GM12878 (cell line): ENCODE data around the gene RMND5A. TPM values are rescaled to one million over a fixed set of nuclear protein-coding genes. Genes with fewer than 3 reads are reported as not detected.

Experiments
- ATAC-seq: fragments of 200-7000 bp; cut with Tn5 transposase; 3 replicates; pipeline ENCODE4 v1.9.1; 2020; ENCODE audit warnings: mild to moderate bottlenecking, moderate library complexity
- BruUV-seq: library from RNA; stranded (reverse); fragments of 400-500 nt; replicated peaks from 2 replicates; lab custom pipeline; 2021; lab: Mats Ljungman, UMichigan
- CTCF ChIA-PET: fragments of 300-600 bp; sonication (Branson Sonifier 250); formaldehyde crosslinking; extraction: SDS; loops from one replicate; lab custom pipeline; 2021; ENCODE audit warnings: inconsistent platforms; lab: Yijun Ruan, JAX
- POLR2A ChIA-PET: fragments of 350-600 bp; formaldehyde crosslinking; extraction: SDS; loops from one replicate; lab custom pipeline; 2021; ENCODE audit warnings: inconsistent platforms; lab: Charles Lee
- RAD21 ChIA-PET: fragments of 300-600 bp; sonication (Branson Sonifier 250); formaldehyde crosslinking; loops from one replicate; lab custom pipeline; 2023; ENCODE audit warnings: antibody characterized with exemption; ENCODE audit not compliant: unreplicated experiment; lab: Charles Lee
- SMC1A ChIA-PET: fragments of 300-600 bp; sonication (Branson Sonifier 250); formaldehyde crosslinking; loops from one replicate; lab custom pipeline; 2023; ENCODE audit not compliant: unreplicated experiment, uncharacterized antibody; lab: Charles Lee
- DNase-seq: peaks from one replicate; pipeline ENCODE4 v3.0.0-alpha.2; 2011; ENCODE audit warnings: low read depth, low spot score
- FAIRE-seq: peaks from 3 replicates; lab custom pipeline; 2011; peaks lifted over from hg19 to GRCh38; lab: Jason Lieb, UNC
- H2AFZ ChIP-seq: 2 replicates; pipeline ENCODE4 v1.6.0; 2011; ENCODE audit warnings: low read depth, low read length, control low read depth; ENCODE audit not compliant: control insufficient read depth
- H3K27ac ChIP-seq: 2 replicates; pipeline ENCODE4 v1.5.1; 2011; ENCODE audit warnings: control low read depth; ENCODE audit not compliant: control insufficient read depth, insufficient read depth
- H3K27me3 ChIP-seq, 2 experiments: replicated peaks in 1 of 2; 2 replicates each; pipeline versions ENCODE4 v1.6.0 to v1.6.1; 2011; ENCODE audit warnings: low read length in 1 of 2; ENCODE audit not compliant: control insufficient read depth in 2 of 2, insufficient read depth in 2 of 2
- H3K36me3 ChIP-seq, 2 experiments: 2 replicates each; pipeline ENCODE4 v1.5.1; 2011; ENCODE audit warnings: low read length in 1 of 2; ENCODE audit not compliant: control insufficient read depth in 2 of 2, insufficient read depth in 2 of 2
- H3K4me1 ChIP-seq: 2 replicates; pipeline ENCODE4 v1.6.1; 2011; ENCODE audit warnings: mild to moderate bottlenecking, low read length, moderate library complexity, mixed read lengths; ENCODE audit not compliant: control insufficient read depth, insufficient read depth
- H3K4me2 ChIP-seq: 2 replicates; pipeline ENCODE4 v1.6.0; 2011; ENCODE audit warnings: control low read depth; ENCODE audit not compliant: control insufficient read depth, insufficient read depth
- H3K4me3 ChIP-seq: fragments of 200-600 bp; sonication (generic); 2 replicates; pipeline ENCODE4 v1.5.1; 2016
- H3K79me2 ChIP-seq: 2 replicates; pipeline ENCODE4 v1.6.0; 2011; ENCODE audit warnings: low read length; ENCODE audit not compliant: control insufficient read depth, insufficient read depth
- H3K9ac ChIP-seq: 2 replicates; pipeline ENCODE4 v1.8.0; 2011; ENCODE audit warnings: low read length, control low read depth, mixed read lengths; ENCODE audit not compliant: control insufficient read depth, insufficient read depth
- H3K9me3 ChIP-seq: replicated peaks from 3 replicates; pipeline ENCODE4 v1.5.1; 2011; ENCODE audit warnings: mild to moderate bottlenecking, low read length; ENCODE audit not compliant: control insufficient read depth, insufficient read depth
- H4K20me1 ChIP-seq: 2 replicates; pipeline ENCODE4 v1.6.0; 2011; ENCODE audit not compliant: control insufficient read depth, insufficient read depth
- BCL11A ChIP-seq: IDR thresholded peaks from 2 replicates; pipeline ENCODE4 v1.6.1; 2011; ENCODE audit warnings: low read depth, low read length
- CREB1 ChIP-seq: IDR thresholded peaks from 2 replicates; pipeline ENCODE4 v1.6.1; 2012; ENCODE audit warnings: low read depth, mild to moderate bottlenecking, inconsistent platforms
- EED ChIP-seq: sonication (generic); IDR thresholded peaks from 2 replicates; pipeline ENCODE4 v1.6.1; 2016; ENCODE audit warnings: antibody characterized with exemption, low read depth
- ELK1 ChIP-seq: IDR thresholded peaks from 2 replicates; pipeline ENCODE4 v1.6.1; 2012; ENCODE audit warnings: low read depth, low read length, improper control_type of control experiment
- HSF1 ChIP-seq: fragments of 150-350 bp; IDR thresholded peaks from 2 replicates; pipeline ENCODE4 v1.6.1; 2014; ENCODE audit warnings: mild to moderate bottlenecking, low read depth, low read length
- JUNB ChIP-seq: IDR thresholded peaks from 2 replicates; pipeline ENCODE4 v1.6.1; 2016; ENCODE audit warnings: antibody characterized with exemption, mild to moderate bottlenecking
- PAX5 ChIP-seq: IDR thresholded peaks from 2 replicates; pipeline ENCODE4 v1.6.1; 2011; ENCODE audit warnings: low read depth, low read length, borderline replicate concordance
- PAX8 ChIP-seq: fragments of 450-650 bp; IDR thresholded peaks from 2 replicates; pipeline ENCODE4 v1.6.1; 2017; ENCODE audit warnings: mild to moderate bottlenecking, moderate library complexity
- POU2F2 ChIP-seq: IDR thresholded peaks from 3 replicates; pipeline ENCODE4 v1.6.1; 2011; ENCODE audit warnings: low read depth, mild to moderate bottlenecking, low read length, borderline replicate concordance
- RB1 ChIP-seq: fragments of 450-650 bp; formaldehyde crosslinking; IDR thresholded peaks from 2 replicates; pipeline ENCODE4 v1.6.1; 2017; ENCODE audit warnings: mild to moderate bottlenecking, borderline replicate concordance
- RFX5 ChIP-seq: IDR thresholded peaks from 2 replicates; pipeline ENCODE4 v1.6.1; 2011; ENCODE audit warnings: low read depth, low read length, improper control_type of control experiment
- SREBF1 ChIP-seq: IDR thresholded peaks from 2 replicates; pipeline ENCODE4 v1.6.1; 2012; ENCODE audit warnings: mild to moderate bottlenecking, low read length
- ZZZ3 ChIP-seq: IDR thresholded peaks from 2 replicates; pipeline ENCODE4 v1.6.1; 2011; ENCODE audit warnings: low read depth; ENCODE audit not compliant: control insufficient read depth, insufficient read length
- whole genome bisulfite sequencing: methylation state at CpG from one replicate; pipeline ENCODE4 v1.1.6; 2016; ENCODE audit warnings: low lambda C conversion rate; ENCODE audit not compliant: insufficient replicate concordance, insufficient coverage; ENCODE audit errors: missing lambda C conversion rate; 5-methylcytosine and 5-hydroxymethylcytosine counted together
- in situ Hi-C: fragments of 300-500 bp; cut with MboI; formaldehyde crosslinking; loops from 9 replicates; pipeline ENCODE4 v1.14.3; 2018; ENCODE audit warnings: mixed read lengths
- intact Hi-C: fragments of 100-400 bp; cut with micrococcal nuclease; formaldehyde crosslinking; loops from one replicate; pipeline ENCODE4 v1.14.2; 2022; ENCODE audit not compliant: unreplicated experiment
- polyA plus RNA-seq, 11 experiments: library from polyadenylated mRNA; depleted of rRNA in 4 of 11; unstranded in 6 of 11; stranded (reverse) in 5 of 11; fragments of >200 nt; fragmentation: Nextera tagmentation in 4 of 11; fragmentation: Illumina TruSeq in 1 of 11; extraction: Ambion mirVana in 4 of 11; extraction: Trizol in 1 of 11; gene quantifications; 1 replicate in 1 of 11; 2 replicates in 10 of 11; pipeline versions ENCODE4 v1.2.1 to v1.2.3, GENCODE V29; 2011 to 2016; ENCODE audit warnings: inconsistent platforms in 2 of 11, missing spikeins in 2 of 11, low read depth in 1 of 11
- total RNA-seq, 4 experiments: library from RNA; depleted of rRNA in 3 of 4; stranded (reverse); fragments of >200 nt in 3 of 4; fragmentation: Illumina TruSeq in 1 of 4; extraction: Trizol in 1 of 4; gene quantifications; 2 replicates each; pipeline versions ENCODE4 v1.2.1 to v1.2.3, GENCODE V29; 2013 to 2021
- TF ChIP-seq, protein P1 (sequence below): fragments of 450-650 bp; IDR thresholded peaks from 2 replicates; pipeline ENCODE4 v1.6.1; 2017; ENCODE audit warnings: mild to moderate bottlenecking, low read depth, inconsistent platforms; ENCODE audit not compliant: poor library complexity, severe bottlenecking

The RMND5A gene
- total and polyA plus RNA-seq, 10 of the 15 experiments (the other 5 are each of a cell fraction or from before 2014, with no cell fraction given): 8.3 to 33.6 (median 23.2) TPM

- no peak overlapping the region for H3K9ac ChIP-seq
- no peak for FAIRE-seq
- no peak overlapping the region for H3K4me2 ChIP-seq
- no peaks in the 10 kb centered on the region for H4K20me1 ChIP-seq
- no peaks in the 10 kb centered on the region for H3K9me3 ChIP-seq
- TF ChIP-seq RFX5 (no peak), RB1 (no peak), SREBF1 (no peak), PAX5 (no peak), BCL11A (no peak), HSF1 (no peak), POU2F2 (no peak), ELK1 (no peak), JUNB (no peak), CREB1 (no peak), PAX8 (no peak), ZZZ3 (no peak), EED (no peak)
- TF ChIP-seq, protein P1, sequence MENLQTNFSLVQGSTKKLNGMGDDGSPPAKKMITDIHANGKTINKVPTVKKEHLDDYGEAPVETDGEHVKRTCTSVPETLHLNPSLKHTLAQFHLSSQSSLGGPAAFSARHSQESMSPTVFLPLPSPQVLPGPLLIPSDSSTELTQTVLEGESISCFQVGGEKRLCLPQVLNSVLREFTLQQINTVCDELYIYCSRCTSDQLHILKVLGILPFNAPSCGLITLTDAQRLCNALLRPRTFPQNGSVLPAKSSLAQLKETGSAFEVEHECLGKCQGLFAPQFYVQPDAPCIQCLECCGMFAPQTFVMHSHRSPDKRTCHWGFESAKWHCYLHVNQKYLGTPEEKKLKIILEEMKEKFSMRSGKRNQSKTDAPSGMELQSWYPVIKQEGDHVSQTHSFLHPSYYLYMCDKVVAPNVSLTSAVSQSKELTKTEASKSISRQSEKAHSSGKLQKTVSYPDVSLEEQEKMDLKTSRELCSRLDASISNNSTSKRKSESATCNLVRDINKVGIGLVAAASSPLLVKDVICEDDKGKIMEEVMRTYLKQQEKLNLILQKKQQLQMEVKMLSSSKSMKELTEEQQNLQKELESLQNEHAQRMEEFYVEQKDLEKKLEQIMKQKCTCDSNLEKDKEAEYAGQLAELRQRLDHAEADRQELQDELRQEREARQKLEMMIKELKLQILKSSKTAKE: no peak
- H2AFZ ChIP-seq: no peak overlapping the region
- ATAC-seq: no peak
- CTCF ChIA-PET: interaction anchor here (1.4 kb wide), 2 partner anchors 12 to 14 kb away, joined by 3 read pairs; no protein-coding TSS in a partner anchor
- RAD21 ChIA-PET: no interaction called here
- in situ Hi-C loops (no loop called here), intact Hi-C loops (no loop called here)
- H3K36me3 ChIP-seq: peaks cover 12 to 41% of the 10 kb centered on the region in 2 experiments
- H3K79me2 ChIP-seq: no peaks in the 10 kb centered on the region
- no peaks in the 10 kb centered on the region for H3K4me1 ChIP-seq
- no peak for DNase-seq
- H3K4me3 ChIP-seq: no peak overlapping the region
- POLR2A ChIA-PET: interaction anchor here (1.2 kb wide), 1 partner anchor 13 kb away, joined by 3 read pairs; no protein-coding TSS in a partner anchor
- SMC1A ChIA-PET: interaction anchor here (0.6 to 1.0 kb wide), 3 partner anchors 12 to 42 kb away, joined by 3 to 4 read pairs (median 3); no protein-coding TSS in a partner anchor
- 86% methylated on average over 4 of the region's 4 CpGs for WGBS
- no peaks in the 10 kb centered on the region for H3K27me3 ChIP-seq
- BruUV-seq: no TSS peak
- H3K27ac ChIP-seq: no peak overlapping the region
Measured at GRCh38 chr2:86769838-86770237, 49.7 kb downstream of the RMND5A start.
